DOHH2 (cell line): ENCODE results near the gene KRTAP1-5.

ENCODE experiments used
- CTCF ChIP-seq: fragments of 200-600 bp; sonication (generic); IDR thresholded peaks from one replicate; pipeline ENCODE4 v1.5.1; 2014; ENCODE audit warnings: antibody characterized with exemption, mild to moderate bottlenecking, low read depth, low read length; ENCODE audit not compliant: poor library complexity, severe bottlenecking
- EZH2phosphoT487 ChIP-seq: fragments of 200-600 bp; sonication (generic); IDR thresholded peaks from 2 replicates; pipeline ENCODE4 v1.6.1; 2017; ENCODE audit warnings: borderline replicate concordance, mild to moderate bottlenecking, antibody characterized with exemption, low read length, moderate library complexity, mixed read lengths

DNA sequence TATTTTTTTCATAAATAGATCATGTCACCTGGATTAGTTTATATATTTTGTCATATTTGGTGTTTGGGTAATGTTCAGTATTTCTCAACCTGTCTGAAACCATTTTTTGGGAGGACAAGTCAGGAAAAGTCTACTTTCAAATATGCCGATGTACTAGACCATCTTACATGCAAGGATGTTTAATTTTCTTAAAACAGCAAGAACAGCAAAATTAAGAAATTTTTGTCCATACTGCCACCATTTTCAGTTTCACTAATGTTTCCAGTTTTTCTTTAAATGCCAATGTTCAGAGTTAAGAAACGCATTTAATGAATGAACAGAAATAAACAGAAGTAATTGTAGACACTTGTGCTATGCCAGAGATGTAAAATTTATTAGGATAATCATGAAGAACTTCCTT is 33.9 kb downstream of the KRTAP1-5 start:
- TF ChIP-seq CTCF = no peak
- TF ChIP-seq EZH2phosphoT487 = no peak
